Right forelimb (tissue), 1 donor: ENCODE measurements around the gene ANP32B.
"Not testable (repeated sequence)": the region's sequence is repeated elsewhere in the genome, so short reads cannot be mapped to it uniquely, and the experiment has no call there.

Experiments
- DNase-seq: peaks from one replicate; pipeline ENCODE4 v3.0.0-alpha.2; 2018

The ANP32B gene

DNA sequence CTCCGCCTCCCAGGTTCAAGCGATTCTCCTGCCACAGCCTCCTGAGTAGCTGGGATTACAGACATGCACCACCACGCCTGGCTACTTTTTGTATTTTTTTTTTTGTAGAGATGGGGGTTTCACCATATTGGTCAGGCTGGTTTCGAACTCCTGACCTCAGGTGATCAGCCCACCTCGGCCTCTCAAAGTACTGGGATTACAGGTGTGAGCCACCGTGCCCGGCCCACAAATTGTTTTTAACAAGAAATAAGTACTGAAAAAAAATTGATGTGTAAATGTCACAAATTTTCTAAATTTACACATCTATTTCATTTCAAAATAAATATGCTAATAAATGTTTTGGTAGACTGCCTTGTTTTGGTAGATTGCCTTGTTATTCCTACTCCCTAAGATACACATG is 13.5 kb downstream of the ANP32B start:
- not testable (repeated sequence) for DNase-seq

DNA sequence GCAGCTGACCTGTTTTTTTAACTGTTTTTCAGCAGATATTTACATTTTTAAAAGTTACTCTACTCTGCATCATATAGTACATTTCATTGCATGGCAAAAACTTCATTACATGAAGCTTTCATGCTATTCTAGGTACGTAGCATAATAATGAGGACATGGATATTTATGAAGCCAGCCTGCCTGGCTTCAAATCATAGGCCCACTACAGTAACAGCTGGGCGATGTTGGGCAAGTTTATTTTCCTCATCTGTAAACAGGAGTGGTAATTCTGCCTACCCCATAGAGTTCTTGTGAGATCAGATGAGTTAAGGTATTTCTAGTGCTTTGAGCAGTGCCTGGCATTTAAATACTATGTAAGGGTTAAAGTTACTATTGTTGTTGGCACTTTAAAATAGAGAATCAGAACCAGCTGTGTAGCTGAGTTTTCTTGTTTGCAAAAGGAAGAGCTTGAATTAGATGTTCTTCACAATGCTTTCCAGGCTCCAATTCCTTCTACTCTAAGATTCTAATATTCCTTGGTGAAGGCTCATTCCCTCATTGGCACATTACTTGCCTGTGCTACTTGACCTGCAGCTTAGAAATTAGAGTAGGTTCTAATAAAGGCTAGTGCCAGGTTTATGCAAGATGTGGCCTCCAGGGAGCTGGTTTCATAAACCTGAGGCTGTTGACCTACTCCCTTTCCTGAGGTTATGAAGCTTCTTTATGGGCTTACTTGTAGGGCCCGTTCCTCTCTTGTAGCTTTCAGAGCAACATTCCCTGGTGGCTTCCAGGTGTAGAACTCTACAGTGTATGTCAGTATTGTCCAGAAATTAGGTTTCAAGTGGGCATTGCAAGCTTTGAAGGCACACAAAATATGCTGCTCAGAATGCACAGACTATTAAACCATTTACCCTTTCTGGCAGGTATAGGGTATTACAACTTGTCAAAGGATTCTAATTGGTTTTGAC is 14.5 kb downstream of the ANP32B start:
- DNase-seq = no peak

DNA sequence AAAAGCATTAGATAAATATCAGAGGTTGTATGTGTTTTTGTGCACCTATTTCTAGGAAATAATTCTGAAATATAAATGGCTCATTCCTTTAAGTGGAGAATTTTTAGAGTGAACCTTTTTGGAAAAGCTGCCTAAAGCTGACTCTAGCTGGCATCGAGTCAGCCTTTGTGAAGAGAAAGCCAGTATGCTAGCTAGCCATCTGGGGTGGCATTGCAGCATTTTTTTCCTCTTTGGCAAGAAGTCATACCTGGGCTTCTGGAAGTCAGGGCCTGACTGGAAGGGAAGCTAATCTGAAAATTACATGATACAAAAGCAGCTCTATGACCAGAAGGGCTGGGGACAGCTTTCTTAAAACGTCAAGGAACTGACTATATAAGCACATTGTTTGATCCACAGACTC is 19.7 kb downstream of the ANP32B start:
- no peak for DNase-seq

DNA sequence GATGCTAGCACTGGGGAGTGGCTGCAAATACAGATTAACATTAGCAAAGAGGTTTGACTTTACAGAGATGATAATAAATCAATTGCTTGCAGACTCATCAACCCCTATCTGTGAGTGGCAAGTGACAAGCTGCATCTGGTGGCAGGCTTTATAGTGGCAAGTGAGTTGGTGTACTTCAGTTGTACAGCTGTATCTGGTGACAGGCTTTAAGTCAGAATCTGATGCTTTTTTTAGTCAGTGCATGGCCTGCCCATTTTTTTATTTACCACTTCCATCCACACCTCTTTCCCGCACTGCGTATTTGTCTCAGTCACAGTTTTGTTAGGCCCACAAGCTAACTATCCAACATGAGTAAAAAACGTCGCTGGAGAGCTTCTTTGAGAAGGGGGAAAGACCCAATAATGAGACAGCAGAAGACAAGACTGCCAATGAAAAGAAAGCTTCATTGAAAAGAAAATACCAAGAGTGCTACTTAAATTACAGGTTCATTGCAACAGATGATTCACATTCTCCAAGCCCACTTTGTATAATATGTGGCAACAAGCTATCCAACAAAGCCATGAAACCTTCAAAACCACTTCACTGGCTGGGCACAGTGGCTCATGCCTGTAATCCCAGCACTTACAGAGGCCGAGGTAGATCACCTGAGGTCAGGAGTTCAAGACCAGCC is 23.1 kb downstream of the ANP32B start:
- no peak for DNase-seq

DNA sequence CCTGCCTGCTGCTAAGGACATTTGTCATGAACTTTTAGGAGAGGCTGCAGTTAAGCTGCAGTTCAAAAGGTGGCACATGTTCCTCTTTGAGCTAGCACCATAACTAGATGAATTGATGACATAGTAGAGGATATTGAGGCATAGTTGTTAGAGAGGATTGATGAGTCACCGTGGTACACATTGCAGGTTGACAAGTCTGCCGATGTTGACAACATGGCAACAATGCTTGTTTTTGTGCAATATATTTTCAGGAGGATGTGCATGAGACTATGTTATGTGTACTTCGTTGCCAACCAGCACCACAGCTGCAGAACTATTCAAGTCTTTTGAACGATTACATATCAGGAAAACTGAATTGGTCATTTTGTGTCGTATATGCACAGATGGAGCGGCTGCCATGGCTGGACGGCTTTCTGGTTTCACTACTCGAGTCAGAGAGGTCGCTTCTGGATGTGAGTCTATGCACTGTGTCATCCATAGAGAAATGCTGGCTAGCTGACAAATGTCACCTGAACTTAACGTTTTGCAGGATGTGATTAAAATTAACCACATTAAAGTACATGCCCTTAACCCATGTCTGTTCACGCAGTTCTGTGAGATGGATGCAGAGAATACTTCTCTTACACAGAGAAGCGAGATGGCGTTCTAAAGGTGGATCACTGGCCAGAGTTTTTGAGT is 24.2 kb downstream of the ANP32B start:
- no peak for DNase-seq

DNA sequence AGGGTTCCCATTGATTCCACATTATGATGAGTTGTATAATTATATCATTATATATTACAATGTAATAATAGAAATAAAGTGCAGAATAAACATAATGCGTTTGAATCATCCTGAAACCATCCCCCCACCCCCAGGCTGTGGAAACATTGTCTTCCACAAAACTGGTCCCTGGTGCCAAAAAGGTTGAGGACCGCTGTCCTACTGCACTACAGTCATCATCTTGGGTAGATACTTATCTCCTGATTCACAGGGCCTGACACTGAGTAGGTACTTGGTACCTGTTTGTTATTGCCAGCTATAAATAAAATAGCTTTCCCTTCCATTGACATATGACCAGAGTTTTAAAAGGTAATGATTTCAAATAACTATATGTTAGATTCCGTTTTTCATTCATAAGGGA is 25.6 kb downstream of the ANP32B start:
- DNase-seq = no peak

DNA sequence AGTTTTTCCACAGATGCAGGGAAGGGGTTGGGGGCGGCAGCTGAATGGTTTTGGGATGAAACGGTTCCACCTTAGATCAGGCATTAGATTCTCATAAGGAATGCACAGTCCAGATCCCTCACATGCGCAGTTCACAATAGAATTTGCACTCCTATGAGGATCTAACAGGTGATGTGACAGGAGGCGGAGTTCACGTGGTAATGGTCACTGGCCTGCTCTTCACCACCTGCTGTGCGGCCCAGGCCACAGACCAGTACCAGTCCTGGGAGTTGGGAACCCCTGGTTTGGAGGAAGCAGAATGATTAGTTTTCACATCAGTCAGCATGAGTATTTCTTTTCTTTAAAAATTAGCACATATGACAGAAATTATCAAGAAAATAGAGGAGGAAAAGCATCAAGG is 26.3 kb downstream of the ANP32B start:
- no peak for DNase-seq

DNA sequence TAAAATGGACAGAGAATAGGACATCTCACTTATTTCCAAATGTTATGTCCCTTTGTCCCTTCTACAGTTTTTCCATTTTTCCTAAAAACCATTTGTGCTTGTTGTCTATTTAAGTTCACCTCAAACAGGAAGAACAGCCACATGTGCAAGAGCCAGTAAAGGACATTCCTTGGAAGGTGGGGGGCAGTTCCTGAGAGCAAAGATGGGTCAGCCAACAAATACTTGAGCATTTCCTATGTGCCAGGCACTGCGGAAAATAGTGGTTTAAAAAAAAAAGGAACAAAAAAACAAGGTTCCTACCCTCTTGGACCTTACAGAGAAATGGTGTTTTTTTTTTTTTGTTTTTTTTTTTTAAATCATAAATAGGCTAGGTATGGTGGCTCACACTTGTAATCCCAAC is 26.8 kb downstream of the ANP32B start:
- DNase-seq = no peak

DNA sequence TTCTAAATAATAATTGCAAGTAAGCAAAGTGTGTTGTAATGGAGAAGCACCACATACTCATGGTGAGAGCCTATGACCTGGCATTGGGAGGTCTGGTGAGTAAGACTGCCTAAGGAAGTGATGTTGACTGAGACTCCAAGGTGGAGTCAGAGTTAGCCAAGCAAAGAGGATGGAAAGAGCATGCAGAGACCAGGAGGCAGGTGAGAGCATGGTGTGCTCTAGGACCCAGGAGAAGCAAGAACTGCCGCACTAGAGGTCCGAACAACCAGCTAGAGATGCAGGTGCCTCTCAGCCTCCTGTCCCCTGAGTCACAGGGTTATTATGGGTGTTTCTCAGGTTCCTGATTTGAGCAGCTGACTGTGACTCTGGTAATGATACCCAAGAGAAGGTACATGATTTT is 27.3 kb downstream of the ANP32B start:
- no peak for DNase-seq

DNA sequence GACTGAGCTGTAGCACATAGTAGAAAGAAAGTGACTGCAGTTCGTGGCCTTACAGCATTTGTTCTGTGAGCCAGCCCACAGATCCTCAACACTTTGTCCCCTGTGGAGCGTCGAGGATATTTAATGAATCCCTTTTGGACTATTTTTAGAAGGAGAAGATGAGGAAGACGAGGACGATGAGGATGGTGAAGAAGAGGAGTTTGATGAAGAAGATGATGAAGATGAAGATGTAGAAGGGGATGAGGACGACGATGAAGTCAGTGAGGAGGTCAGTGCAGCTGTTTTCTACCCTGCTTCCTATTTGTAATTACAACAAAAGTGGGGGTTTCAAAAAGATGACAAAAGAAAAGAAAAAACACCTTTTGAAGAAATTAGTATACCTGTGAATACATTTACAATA is 28.0 kb downstream of the ANP32B start:
- DNase-seq = no peak

DNA sequence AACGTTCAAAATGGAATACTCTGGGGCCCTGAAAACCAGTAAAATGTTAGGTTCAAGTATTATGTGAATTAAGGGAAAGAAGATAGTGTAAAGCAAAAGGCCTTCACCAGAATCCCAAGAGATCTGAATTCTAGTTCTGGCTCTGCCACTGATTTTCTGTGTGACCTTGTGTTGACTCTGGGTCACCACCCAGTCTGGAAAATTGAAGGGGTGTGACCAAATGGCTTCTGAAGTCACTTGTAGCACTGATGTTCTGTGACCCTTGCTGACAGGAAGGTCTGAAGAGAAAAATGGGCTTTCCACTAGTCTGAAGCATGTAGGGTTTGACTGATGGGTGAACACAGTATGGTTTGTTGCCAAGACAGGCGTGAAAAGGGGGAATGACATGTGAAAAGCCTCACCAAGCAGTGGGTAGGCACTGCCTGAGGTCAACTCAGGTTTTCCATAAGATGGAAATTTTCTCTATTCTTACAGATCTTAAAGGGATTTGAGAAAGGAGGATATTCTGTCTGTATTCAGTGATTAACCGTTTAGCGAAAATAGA is 33.1 kb downstream of the ANP32B start:
- no peak for DNase-seq

DNA sequence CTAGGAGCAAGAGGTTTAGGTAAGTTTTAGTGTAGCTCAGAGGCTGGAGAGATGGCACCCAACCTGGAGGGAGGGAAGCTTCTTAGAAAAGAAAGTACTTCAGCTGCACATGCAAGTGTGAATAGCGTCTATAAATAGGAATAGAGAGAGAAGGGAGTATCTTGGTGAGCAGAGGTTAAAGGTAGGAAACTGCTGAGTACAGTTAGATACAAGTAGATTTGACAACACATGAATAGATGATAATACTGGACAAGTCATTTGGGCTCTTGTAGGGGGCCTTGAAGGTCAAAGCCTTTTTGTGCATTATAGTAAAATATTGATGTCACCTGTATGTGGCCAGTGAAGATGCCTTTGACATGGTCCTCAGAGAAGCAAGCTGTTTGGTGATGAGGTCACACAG is 34.2 kb downstream of the ANP32B start:
- no peak for DNase-seq

DNA sequence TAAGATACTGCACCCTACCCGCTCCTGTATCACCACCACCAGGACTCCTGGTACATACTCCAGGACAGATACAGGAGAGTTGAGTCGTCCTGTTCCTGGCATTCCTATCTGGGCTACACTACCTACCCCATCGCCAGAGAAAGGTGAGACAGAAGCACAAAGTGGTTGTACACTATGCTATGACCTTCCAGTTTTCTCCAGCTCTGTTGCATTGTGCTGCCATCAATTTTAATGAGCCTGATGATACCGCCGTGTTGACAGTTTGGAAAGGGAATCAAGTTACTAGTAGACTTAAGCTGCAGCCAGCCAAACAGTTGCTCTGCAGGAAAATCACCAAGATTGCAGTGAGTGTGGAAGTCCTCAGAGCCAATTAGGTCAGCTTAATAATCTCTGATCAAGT is 35.2 kb downstream of the ANP32B start:
- DNase-seq = no peak

DNA sequence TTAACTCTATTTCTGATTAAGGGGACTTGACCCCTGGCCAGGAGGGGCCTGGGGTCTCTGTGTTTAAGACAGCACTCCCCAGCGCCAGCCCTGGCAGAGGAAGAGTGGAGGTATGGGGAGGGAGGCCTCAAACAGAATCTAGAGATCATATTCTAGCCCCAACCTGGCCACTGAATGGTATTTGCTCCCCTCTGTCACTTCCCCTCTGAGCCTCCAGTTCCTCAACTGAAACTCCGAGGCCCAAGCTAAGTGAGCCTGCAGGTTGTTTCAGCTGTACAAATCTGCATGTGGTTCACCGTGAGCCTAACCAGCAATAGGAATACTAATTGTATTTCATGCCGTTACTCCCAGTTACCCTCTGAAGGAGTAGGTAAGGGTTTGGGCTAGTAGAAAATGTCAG is 36.0 kb downstream of the ANP32B start:
- no peak for DNase-seq

DNA sequence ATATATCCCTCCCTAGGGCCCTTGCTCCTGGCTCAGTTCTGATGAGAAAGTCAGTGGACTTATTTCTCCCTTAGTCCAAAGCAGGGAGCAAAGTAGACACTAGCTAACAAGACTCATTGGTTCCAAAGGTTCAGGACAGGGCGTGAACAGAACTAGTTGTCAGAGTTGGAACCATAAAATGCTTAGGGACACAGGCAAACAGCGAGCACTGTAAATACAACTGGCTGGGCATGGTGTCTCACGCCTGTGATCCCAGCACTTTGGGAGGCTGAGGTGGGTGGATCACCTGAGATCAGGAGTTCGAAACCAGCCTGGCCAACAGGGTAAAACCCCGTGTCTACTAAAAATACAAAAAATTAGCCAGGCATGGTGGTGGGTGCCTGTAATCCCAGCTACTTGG is 36.7 kb downstream of the ANP32B start:
- DNase-seq = not testable (repeated sequence)

DNA sequence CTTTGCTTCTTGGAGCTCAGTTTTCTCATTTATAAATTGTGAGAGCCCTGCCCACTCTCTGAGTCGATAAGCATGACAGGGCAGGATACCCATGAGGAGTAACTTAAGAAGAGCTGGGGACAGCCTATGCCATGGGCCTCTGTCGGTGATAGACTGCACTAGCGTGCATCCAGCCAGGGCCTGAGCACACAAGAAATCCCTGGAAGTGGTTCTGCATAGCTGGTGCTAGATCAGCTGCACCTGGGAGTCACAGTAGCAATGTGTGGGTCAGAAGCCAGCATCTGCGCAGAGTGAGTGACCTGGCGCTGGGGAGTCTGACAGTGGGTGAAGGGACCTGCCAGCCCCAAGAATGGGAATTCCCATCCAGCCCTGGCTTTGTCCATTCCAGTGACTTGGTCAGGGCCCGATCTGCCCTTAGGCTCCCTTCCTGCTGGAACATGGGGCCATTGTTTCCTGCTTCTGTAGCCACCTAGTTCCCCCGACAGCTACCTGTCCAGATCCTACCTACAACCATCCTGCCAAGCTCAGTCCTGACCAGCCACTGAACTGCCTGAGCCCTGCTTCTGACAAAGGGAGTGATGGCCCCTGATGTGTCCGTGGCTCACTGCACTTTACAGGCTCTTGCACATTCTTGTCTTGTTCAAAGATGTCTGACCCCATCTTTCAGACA is 37.5 kb downstream of the ANP32B start:
- DNase-seq = no peak

DNA sequence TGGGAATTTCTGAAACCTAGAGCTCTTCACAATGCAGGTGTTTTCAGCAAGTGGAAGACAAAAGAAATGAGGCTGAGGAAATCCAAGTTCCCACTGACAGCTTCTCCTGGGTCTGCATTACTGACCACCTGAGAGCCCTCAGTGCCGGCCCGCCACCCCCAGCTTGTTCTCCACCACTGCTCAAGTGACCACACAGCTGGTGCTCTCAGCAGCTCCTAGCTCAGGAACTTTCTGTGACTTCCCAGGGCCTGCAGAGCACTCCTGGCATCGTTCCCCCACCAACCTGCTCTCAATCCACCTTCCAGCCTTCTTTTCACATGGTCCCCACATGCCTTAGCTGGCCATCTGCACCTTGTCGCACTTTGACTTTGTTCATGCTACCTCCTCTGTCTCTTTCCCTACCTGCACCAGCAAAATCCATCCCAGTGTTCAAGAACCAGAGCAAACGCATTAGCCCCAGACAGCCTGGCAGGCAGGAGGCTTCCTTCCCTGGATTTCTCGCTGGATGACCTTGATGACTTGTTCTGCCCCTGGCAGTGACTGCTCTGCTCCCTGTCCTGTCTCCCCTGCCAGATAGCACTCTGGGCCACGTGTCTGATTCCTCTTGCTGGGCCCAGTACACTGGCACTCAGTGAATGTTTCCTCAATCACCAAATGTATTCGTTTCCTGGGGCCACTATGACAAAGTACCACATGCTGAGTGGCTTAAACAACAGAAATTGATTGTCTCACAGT is 38.3 kb downstream of the ANP32B start:
- DNase-seq = no peak

DNA sequence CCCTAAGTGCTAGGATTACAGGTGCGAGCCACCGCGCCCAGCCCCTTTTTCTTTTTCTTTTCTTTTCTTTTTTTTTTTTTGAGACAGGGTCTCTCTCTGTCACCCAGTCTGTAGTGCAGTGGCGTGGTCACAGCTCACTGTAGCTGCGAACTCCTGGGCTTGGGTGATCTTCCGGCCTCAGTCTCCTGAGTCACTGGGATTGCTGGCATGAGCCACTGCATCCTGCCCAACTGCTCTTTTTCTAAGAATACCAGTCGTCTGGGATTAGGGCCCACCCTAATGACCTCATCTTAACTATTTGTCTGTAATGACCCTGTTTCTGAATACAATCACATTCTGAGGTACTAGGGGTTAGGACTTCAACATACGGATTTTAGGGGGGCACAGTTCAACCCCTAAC is 39.3 kb downstream of the ANP32B start:
- DNase-seq = no peak

DNA sequence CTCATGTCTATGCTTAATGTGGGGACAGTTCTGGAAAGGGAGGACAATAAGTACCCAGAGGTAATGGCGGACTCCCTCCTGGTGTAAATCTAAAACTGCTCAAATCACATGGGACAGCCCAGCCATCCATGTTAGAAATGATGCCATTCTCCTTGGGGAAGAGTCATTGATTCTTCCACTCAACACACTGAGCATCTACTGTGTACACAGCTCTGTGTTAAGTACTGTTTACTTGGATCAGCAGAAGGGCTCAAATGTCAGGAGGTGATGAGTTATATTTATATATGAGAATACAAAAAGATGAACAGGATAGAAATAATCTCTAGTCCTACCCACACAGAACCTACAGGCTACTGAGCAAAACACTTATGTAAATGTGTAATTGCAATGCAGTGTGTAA is 41.6 kb downstream of the ANP32B start:
- DNase-seq = no peak

DNA sequence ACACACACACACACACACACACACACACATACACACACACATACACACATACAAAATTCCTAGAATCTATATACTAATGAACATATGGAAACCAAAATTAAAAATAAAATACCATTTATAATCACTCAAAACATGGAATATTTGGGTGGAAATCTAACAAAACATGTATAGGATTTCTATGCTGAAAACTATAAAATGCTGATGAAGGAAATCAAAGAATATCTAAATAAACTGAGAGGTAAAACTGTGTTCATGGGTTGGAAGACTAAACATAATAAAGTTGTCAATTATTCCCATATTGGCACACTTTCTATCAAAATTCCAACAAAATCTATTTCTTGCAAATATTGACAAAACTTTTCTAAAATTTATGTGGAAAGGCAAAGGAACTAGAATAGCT is 48.0 kb downstream of the ANP32B start:
- DNase-seq = no peak

DNA sequence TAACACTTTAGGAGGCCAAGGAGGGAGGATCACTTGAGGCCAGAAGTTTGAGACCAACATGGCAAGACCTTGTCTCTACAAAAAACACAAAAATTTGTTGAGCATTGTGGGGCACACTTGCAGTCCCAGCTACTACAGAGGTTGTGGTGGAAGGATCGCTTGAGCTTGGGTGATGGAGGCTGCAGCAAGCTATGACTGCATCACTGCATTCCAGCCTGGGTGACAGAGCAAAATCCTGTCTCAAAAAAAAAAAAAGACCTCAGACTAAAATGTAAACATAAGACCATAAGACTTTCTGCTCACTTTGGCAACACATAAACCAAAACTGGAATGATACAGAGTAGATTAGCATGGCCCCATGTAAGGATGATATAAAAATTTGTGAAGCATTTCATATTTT is 48.8 kb downstream of the ANP32B start:
- no peak for DNase-seq
